ENCODE results near the gene MUC5B. TPM values are rescaled to one million over a fixed set of nuclear protein-coding genes. Genes with fewer than 3 reads are reported as not detected.
"Not testable (repeated sequence)": the region's sequence is repeated elsewhere in the genome, so short reads cannot be mapped to it uniquely, and the experiment has no call there.

Gene MUC5B, protein sequence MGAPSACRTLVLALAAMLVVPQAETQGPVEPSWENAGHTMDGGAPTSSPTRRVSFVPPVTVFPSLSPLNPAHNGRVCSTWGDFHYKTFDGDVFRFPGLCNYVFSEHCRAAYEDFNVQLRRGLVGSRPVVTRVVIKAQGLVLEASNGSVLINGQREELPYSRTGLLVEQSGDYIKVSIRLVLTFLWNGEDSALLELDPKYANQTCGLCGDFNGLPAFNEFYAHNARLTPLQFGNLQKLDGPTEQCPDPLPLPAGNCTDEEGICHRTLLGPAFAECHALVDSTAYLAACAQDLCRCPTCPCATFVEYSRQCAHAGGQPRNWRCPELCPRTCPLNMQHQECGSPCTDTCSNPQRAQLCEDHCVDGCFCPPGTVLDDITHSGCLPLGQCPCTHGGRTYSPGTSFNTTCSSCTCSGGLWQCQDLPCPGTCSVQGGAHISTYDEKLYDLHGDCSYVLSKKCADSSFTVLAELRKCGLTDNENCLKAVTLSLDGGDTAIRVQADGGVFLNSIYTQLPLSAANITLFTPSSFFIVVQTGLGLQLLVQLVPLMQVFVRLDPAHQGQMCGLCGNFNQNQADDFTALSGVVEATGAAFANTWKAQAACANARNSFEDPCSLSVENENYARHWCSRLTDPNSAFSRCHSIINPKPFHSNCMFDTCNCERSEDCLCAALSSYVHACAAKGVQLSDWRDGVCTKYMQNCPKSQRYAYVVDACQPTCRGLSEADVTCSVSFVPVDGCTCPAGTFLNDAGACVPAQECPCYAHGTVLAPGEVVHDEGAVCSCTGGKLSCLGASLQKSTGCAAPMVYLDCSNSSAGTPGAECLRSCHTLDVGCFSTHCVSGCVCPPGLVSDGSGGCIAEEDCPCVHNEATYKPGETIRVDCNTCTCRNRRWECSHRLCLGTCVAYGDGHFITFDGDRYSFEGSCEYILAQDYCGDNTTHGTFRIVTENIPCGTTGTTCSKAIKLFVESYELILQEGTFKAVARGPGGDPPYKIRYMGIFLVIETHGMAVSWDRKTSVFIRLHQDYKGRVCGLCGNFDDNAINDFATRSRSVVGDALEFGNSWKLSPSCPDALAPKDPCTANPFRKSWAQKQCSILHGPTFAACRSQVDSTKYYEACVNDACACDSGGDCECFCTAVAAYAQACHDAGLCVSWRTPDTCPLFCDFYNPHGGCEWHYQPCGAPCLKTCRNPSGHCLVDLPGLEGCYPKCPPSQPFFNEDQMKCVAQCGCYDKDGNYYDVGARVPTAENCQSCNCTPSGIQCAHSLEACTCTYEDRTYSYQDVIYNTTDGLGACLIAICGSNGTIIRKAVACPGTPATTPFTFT (N-terminal part only)
- total RNA-seq (not detected in 2 replicates), polyA plus RNA-seq (not detected in 2 replicates), polyA minus RNA-seq (not detected in 2 replicates), Bru-seq, nascent RNA (not detected), BruChase-seq, experiment 1, labeled RNA remaining after a 6-hour chase (not detected), BruChase-seq, experiment 2, labeled RNA remaining after a 2-hour chase (not detected)
- polyA plus RNA-seq (2011; cell fraction: cytosol; rRNA removed) = not detected in 2 replicates
- not detected in 2 replicates for polyA plus RNA-seq (2011; cell fraction: nucleus; rRNA removed)
- polyA plus RNA-seq (2012) = 0.01 TPM in 1 of 2 replicates, not detected in the other
- not detected for polyA minus RNA-seq (2011; cell fraction: cytosol; rRNA and poly(A)+ RNA removed)
- polyA minus RNA-seq (2011; cell fraction: nucleus; rRNA and poly(A)+ RNA removed) = not detected in 2 replicates
- long read RNA-seq = 0 reads

DNA sequence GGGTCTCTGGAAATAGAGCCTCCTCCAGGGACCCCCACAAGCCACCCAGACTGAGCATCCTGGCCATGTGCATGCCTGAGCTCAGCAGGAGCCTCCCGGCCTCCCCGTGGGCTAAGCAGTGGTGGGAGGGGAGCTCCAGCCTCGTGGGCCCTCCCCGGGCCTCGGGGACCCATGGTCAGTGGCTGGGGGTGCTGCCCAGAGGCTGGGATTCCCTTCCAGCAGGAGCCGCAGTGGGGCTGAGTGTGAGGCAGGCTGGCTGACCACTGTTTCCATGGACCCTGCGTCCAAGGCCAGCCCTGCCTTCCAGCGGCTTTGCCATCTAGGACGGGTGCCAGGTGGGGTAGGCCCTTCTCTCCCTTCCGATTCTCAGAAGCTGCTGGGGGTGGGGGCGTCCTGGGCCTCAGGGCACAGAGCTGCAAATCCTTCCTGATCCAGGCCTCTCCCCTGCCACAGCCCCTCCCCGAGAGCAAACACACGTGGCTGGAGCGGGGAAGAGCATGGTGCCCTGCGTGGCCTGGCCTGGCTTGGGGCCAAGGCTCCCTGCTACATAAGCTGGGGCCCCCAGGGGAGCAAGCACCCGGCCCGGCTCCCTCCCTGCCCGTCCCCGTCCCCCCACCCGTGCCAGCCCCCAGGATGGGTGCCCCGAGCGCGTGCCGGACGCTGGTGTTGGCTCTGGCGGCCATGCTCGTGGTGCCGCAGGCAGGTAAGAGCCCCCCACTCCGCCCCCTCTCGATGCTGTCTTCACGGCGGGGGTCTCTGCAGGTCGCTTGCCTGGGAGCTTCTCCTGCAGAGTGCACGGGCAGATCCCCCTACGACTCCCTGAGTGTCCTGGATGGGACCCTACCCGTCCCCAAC lies at the start of gene MUC5B:
Gene MUC5B, plus strand, starts transcription at position 576 of the 855 bp plus-strand sequence. Its CDS starts 58 bp downstream, at position 634.
- H3K4me1 ChIP-seq (ENCODE audit: control insufficient read depth, extremely low read depth, insufficient read depth, low read length) = no peaks in the 10 kb centered on the region
- no peak within 1 kb of the TSS for H3K4me3 ChIP-seq (replicated peaks in 1 of 3; ENCODE audit: insufficient read depth in 1 of 3, low read depth in 1 of 3, low read length in 3 of 3)
- ChIA-PET POLR2A (no interaction called here), CTCF (interaction anchor here (1.0 kb wide), 1 partner anchor 18 kb away, joined by 3 read pairs; no protein-coding TSS in a partner anchor)
- dilution Hi-C loops (cut with MboI; ENCODE audit: extremely low pct_ligation_motif_present, low sequenced_read_pairs) (no loop called here), intact Hi-C loops (cut with micrococcal nuclease) (no loop called here)
- FAIRE-seq (no peak), DNase-seq (ENCODE audit: low read depth, low spot score) (no peak)
- TF ChIP-seq EZH2 (IDR thresholded peaks at IDR 0.05; ENCODE audit: borderline replicate concordance, low read depth, low read length, severe bottlenecking) = no peak
- no peak for TF ChIP-seq CTCF (IDR thresholded peaks at IDR 0.05; ENCODE audit: extremely low read depth in 1 of 2, insufficient read depth in 1 of 2, low read depth in 1 of 2, low read length in 2 of 2)
- no peaks in the 10 kb centered on the region for H4K20me1 ChIP-seq (replicated peaks; ENCODE audit: control insufficient read depth, extremely low read depth, insufficient read depth, low read length)
- H3K9me3 ChIP-seq (replicated peaks; ENCODE audit: control insufficient read depth, insufficient read depth, low read length) = no peaks in the 10 kb centered on the region
- no peak within 1 kb of the TSS for H3K4me2 ChIP-seq (ENCODE audit: insufficient read depth, low read length)
- no peaks in the 10 kb centered on the region for H3K9me1 ChIP-seq (replicated peaks; ENCODE audit: control insufficient read depth, extremely low read depth, insufficient read depth, low read length)
- no peaks in the 10 kb centered on the region for H3K79me2 ChIP-seq (ENCODE audit: control insufficient read depth, insufficient read depth, low read length)
- H3K27me3 ChIP-seq (ENCODE audit: control insufficient read depth in 2 of 2, insufficient read depth in 2 of 2, low read length in 2 of 2) = no peaks in the 10 kb centered on the region
- no TSS peak for BruUV-seq (replicated peaks)
- H3K36me3 ChIP-seq (ENCODE audit: control insufficient read depth in 2 of 2, extremely low read depth in 1 of 2, insufficient read depth in 2 of 2, low read length in 2 of 2) = no peaks in the 10 kb centered on the region
- no peak within 1 kb of the TSS for H3K27ac ChIP-seq (ENCODE audit: insufficient read depth, low read depth, low read length)
- H3K9ac ChIP-seq (replicated peaks; ENCODE audit: extremely low read depth, insufficient read depth, low read length) = no peak within 1 kb of the TSS
- H2AFZ ChIP-seq (ENCODE audit: low read depth, low read length) = no peak within 1 kb of the TSS

- H3K4me1 ChIP-seq (ENCODE audit: control insufficient read depth, extremely low read depth, insufficient read depth, low read length); H2AFZ ChIP-seq (ENCODE audit: low read depth, low read length); H3K4me3 ChIP-seq (replicated peaks in 1 of 3; ENCODE audit: insufficient read depth in 1 of 3, low read depth in 1 of 3, low read length in 3 of 3); H3K27me3 ChIP-seq (ENCODE audit: control insufficient read depth in 2 of 2, insufficient read depth in 2 of 2, low read length in 2 of 2); H4K20me1 ChIP-seq (replicated peaks; ENCODE audit: control insufficient read depth, extremely low read depth, insufficient read depth, low read length); FAIRE-seq; H3K36me3 ChIP-seq (ENCODE audit: control insufficient read depth in 2 of 2, extremely low read depth in 1 of 2, insufficient read depth in 2 of 2, low read length in 2 of 2); H3K9me3 ChIP-seq (replicated peaks; ENCODE audit: control insufficient read depth, insufficient read depth, low read length); H3K9ac ChIP-seq (replicated peaks; ENCODE audit: extremely low read depth, insufficient read depth, low read length); H3K79me2 ChIP-seq (ENCODE audit: control insufficient read depth, insufficient read depth, low read length); H3K9me1 ChIP-seq (replicated peaks; ENCODE audit: control insufficient read depth, extremely low read depth, insufficient read depth, low read length); CTCF ChIA-PET; H3K4me2 ChIP-seq (ENCODE audit: insufficient read depth, low read length); DNase-seq (ENCODE audit: low read depth, low spot score); POLR2A ChIA-PET; intact Hi-C loops (cut with micrococcal nuclease); H3K27ac ChIP-seq (ENCODE audit: insufficient read depth, low read depth, low read length); dilution Hi-C loops (cut with MboI; ENCODE audit: extremely low pct_ligation_motif_present, low sequenced_read_pairs); BruUV-seq (replicated peaks): not testable (repeated sequence)
These were observed 49.5 kb upstream of the MUC5B start for GRCh38 chr11:1173396-1173795.

All from endothelial cell of umbilical vein (primary cell).